ENCODE results near the gene CD58.

Gene CD58

GRCh38 chr1:116503546-116504307 lies 67.1 kb downstream of the CD58 start:
- ChIA-PET POLR2A (interaction anchor here (0.7 to 0.8 kb wide), 2 partner anchors 71 to 128 kb away, joined by 3 read pairs; no protein-coding TSS in a partner anchor), CTCF (interaction anchor here (0.9 to 16.3 kb wide), 9 partner anchors 10 to 363 kb away, joined by 3 to 260 read pairs (median 5); no protein-coding TSS in a partner anchor)
- no peak for DNase-seq (ENCODE audit: extremely low spot score)
- TF ChIP-seq CTCF (IDR thresholded peaks at IDR 0.05; ENCODE audit: control extremely low read depth, extremely low read depth, low read depth, missing control alignments), result no peak

GRCh38 chr1:116502671-116503314 lies 68.0 kb downstream of the CD58 start:
- ChIA-PET POLR2A (no interaction called here), CTCF (interaction anchor here (0.9 to 16.3 kb wide), 6 partner anchors 10 to 362 kb away, joined by 3 to 260 read pairs (median 15); no protein-coding TSS in a partner anchor)
- no peak for TF ChIP-seq CTCF (IDR thresholded peaks at IDR 0.05; ENCODE audit: control extremely low read depth, extremely low read depth, low read depth, missing control alignments)
- no peak for DNase-seq (ENCODE audit: extremely low spot score)

- POLR2A ChIA-PET, result no interaction called here
- TF ChIP-seq CTCF (IDR thresholded peaks at IDR 0.05; ENCODE audit: control extremely low read depth, extremely low read depth, low read depth, missing control alignments), result no peak
- DNase-seq (ENCODE audit: extremely low spot score), result no peak
- CTCF ChIA-PET, result interaction anchor here (1.4 to 16.3 kb wide), 4 partner anchors 9 to 361 kb away, joined by 4 to 260 read pairs (median 108); no protein-coding TSS in a partner anchor
Measured at GRCh38 chr1:116501870-116502244, 69.0 kb downstream of the CD58 start.

GRCh38 chr1:116501125-116501869 lies 69.5 kb downstream of the CD58 start:
- ChIA-PET CTCF (interaction anchor here (2.7 to 16.3 kb wide), 5 partner anchors 7 to 360 kb away, joined by 17 to 260 read pairs (median 54); no protein-coding TSS in a partner anchor), POLR2A (no interaction called here)
- DNase-seq (ENCODE audit: extremely low spot score), result no peak
- no peak for TF ChIP-seq CTCF (IDR thresholded peaks at IDR 0.05; ENCODE audit: control extremely low read depth, extremely low read depth, low read depth, missing control alignments)

GRCh38 chr1:116498789-116499628 lies 71.8 kb downstream of the CD58 start:
- CTCF ChIA-PET, result interaction anchor here (0.6 to 16.3 kb wide), 63 partner anchors 9 to 782 kb away, joined by 3 to 260 read pairs (median 4); no protein-coding TSS in a partner anchor
- DNase-seq (ENCODE audit: extremely low spot score), result peak; percentile 70
- POLR2A ChIA-PET, result interaction anchor here (0.5 to 1.0 kb wide), 2 partner anchors 16 to 446 kb away, joined by 3 read pairs; no protein-coding TSS in a partner anchor
- TF ChIP-seq CTCF (IDR thresholded peaks at IDR 0.05; ENCODE audit: control extremely low read depth, extremely low read depth, low read depth, missing control alignments), result peak; percentile 75

Measured in GM10248 (cell line).